GM12874 (cell line): ENCODE measurements around the gene CNNM2.

Source experiments
- TF ChIP-seq, protein P1 (sequence below): IDR thresholded peaks from 2 replicates; pipeline ENCODE4 v1.5.1; 2011; ENCODE audit warnings: low read depth, mild to moderate bottlenecking, control low read depth, low read length, moderate library complexity; ENCODE audit not compliant: insufficient read depth

The CNNM2 gene

DNA sequence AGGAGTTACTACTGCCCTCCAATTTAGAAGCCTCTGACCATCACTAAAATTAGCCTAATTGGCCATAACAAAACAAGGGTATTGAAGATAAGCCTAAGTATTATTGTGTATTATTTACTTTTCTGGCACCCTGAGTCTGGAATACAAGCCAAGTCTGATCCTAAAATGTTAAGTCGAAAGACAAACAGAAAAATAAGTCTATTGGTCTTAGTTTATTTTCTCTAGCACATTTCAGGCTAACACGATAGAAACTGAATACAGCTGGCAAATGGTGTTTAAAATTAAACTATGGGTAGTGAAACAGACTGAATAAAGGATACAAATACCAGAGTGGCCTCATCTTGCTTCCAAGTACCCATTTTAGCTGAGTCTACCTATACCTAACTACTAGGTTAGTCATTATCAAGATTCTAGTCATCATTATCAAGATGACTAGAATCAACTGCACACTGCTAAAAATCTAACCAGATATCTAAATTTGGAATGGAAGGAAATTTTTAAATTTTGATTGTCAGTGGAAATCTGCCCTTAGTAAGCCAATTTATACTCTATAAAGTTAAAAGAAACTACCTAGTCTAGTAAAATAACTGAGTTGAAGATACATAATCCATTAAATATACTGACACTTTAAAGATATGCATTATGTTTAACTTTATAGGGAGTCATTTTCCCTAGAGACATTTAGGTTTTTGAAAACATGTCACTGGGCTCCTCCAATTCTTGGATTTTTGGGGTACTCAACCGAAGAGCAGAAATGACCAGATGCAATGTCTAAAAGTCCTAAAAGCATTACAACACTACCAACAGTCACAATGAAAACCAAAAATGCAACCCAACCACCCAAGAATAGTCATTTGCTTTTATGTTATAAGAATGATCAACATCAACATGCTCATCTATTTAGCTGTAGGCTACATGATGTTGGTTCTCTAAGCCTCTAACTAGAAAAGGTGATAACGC lies 194.1 kb downstream of the CNNM2 start:
- TF ChIP-seq, protein P1, sequence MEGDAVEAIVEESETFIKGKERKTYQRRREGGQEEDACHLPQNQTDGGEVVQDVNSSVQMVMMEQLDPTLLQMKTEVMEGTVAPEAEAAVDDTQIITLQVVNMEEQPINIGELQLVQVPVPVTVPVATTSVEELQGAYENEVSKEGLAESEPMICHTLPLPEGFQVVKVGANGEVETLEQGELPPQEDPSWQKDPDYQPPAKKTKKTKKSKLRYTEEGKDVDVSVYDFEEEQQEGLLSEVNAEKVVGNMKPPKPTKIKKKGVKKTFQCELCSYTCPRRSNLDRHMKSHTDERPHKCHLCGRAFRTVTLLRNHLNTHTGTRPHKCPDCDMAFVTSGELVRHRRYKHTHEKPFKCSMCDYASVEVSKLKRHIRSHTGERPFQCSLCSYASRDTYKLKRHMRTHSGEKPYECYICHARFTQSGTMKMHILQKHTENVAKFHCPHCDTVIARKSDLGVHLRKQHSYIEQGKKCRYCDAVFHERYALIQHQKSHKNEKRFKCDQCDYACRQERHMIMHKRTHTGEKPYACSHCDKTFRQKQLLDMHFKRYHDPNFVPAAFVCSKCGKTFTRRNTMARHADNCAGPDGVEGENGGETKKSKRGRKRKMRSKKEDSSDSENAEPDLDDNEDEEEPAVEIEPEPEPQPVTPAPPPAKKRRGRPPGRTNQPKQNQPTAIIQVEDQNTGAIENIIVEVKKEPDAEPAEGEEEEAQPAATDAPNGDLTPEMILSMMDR, result no peak

DNA sequence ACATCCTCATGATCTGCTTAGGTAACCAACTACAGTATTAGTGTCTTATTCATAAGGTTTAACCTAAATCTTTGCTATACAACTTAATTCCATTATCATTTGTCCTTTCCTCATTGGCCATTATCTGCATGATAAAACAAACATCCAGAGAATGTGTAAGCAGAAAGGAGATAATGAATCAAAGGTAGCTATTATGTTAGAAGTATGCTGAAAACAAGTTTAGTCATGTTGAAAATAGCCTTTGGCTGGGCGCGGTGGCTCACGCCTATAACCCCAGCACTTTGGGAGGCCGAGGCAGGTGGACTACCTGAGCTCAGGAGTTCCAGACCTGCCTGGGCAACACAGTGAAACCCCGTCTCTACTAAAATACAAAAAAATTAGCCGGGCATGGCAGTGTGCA lies 196.8 kb downstream of the CNNM2 start:
- TF ChIP-seq, protein P1, result no peak

DNA sequence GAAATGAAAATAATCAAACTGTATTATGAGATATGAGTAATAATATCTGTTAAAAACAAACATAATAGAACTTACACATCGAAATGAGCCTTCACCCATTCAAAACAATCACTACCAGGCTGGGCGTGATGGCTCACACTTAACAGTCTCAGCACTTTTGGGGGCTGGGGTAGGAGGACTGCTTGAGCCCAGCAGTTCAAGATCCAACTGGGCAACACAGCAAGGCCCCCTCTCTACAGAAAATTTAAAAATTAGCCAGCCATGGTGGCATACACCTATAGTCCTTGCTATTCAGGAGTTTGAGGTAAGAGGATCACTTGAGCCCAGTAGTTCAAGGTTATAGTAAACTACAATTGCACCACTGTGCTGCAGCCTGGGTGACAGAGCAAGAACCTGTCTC lies 199.2 kb downstream of the CNNM2 start:
- TF ChIP-seq, protein P1, result no peak

DNA sequence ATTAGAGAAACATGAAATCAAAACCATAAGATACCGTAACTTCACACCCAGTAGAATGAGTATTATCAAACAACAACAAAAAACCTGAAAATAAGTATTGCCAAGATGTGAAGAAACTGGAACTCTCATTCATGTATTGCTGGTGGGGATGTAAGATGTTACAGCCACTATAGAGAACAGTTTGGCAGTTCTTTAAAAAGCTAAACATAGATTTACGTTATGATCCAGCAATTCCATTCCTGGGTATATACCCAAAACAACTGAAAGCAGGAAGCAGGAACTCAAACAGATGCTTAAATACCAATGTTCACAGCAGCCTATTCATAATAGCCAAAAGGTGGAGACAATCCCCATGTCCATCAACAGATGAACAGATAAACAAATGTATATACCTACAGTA lies 202.5 kb downstream of the CNNM2 start:
- TF ChIP-seq, protein P1, result no peak

DNA sequence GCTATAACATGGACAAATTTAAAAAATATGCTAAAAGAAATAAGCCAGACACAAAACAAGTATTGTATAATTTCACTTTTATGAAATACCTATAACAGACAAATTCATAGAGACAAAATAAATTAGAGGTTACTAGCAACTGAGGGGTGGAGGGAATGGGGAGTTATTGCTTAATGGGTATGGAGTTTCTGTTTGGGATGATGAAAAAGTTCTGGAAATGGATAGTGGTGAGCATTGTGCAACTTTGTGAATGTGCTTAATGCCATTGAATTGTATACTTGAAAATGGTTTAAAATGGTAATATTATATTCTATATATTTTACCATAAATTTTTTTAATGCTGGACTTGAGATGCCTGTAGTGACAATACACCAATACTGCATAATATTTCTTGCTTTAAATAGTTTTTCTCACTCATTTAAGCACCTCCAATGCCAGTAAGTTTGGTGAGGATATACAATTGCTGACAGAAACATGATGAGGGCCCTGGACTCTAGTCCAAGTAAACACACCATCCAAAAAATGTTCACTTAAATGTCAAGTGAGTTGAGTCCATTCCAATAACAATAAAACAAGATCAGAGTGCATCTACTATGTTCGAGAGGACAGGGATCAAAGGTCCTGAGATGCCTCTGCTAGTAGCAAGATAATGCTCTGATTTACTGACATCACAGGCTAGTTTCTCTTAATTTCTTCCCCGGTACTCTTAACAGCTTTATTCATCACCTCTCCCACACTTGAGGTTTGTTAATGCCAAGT lies 203.1 kb downstream of the CNNM2 start:
- TF ChIP-seq, protein P1, result no peak

DNA sequence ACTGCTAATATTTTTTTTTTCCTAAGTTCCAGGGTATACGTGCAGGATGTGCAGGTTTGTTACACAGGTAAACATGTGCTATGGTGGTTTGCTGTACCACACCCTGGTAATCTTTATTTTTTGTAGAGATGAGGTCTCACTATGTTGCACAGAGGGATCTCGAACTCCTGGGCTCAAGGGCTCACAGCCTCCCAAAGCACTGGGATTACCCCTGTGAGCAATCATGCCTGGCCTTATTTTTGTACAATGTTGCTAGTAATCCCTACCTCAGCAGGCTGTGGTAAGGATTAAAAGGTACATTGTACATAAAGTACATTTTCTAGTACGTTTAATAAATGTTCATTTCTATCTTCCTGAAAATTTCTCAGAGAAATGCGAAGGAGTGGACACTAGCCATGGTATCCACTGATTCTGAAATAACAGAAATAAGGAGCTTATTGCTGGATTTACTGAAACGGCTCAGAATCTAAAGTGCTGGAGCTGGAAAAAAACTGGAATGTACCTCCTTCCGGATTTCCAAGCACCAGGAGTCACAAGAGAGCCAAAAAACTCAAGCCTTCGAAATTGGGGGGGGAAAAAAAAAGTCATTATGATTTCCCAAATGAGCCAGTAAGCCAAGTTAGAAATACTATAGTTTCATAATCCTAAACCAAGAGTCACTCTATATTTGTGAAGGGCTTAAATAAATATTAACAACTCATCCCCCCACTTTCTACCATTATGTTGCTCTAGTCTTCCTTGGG lies 205.4 kb downstream of the CNNM2 start:
- TF ChIP-seq, protein P1, result no peak
